Nephron progenitor cell (in vitro differentiated cells): Measurements from ENCODE around the gene NAALADL1.

Source experiments
- DNase-seq: peaks from one replicate; pipeline ENCODE4 v3.0.0; 2021
- H3K27ac Mint-ChIP-seq: 2 replicates; pipeline ENCODE4 v1.8.0; 2021; ENCODE audit warnings: mild to moderate bottlenecking, moderate library complexity, mixed read lengths
- H3K27me3 Mint-ChIP-seq: 2 replicates; pipeline ENCODE4 v1.8.0; 2021; ENCODE audit warnings: mild to moderate bottlenecking, low read depth, mixed read lengths; ENCODE audit not compliant: poor library complexity
- H3K36me3 Mint-ChIP-seq: 2 replicates; pipeline ENCODE4 v1.8.0; 2021; ENCODE audit warnings: low read depth, mixed read lengths
- H3K4me1 Mint-ChIP-seq: 2 replicates; pipeline ENCODE4 v1.8.0; 2021; ENCODE audit warnings: mixed read lengths
- H3K4me3 Mint-ChIP-seq: 2 replicates; pipeline ENCODE4 v1.8.0; 2021; ENCODE audit warnings: mild to moderate bottlenecking, moderate library complexity, mixed read lengths
- H3K9me3 Mint-ChIP-seq: 2 replicates; pipeline ENCODE4 v1.8.0; 2021; ENCODE audit warnings: mild to moderate bottlenecking, moderate library complexity, mixed read lengths
- CTCF ChIP-seq: fragments of 200-600 bp; sonication (generic); IDR thresholded peaks from 2 replicates; pipeline ENCODE4 v1.5.0; 2021; ENCODE audit warnings: antibody characterized with exemption

The NAALADL1 gene

GRCh38 chr11:65084598-65085375 lies 26.4 kb upstream of the NAALADL1 start:
- Mint-ChIP-seq H3K27me3 (no peaks in the 10 kb centered on the region), H3K27ac (peak overlapping the region; percentile 98), H3K4me3 (peak overlapping the region; percentile 99), H3K36me3 (peaks cover 27% of the 10 kb centered on the region), H3K9me3 (no peaks in the 10 kb centered on the region), H3K4me1 (peaks cover 41% of the 10 kb centered on the region)
- no peak for TF ChIP-seq CTCF
- DNase-seq, result no peak

- DNase-seq, result peak; percentile 97
- no peaks in the 10 kb centered on the region for H3K9me3 Mint-ChIP-seq
- H3K27me3 Mint-ChIP-seq, result no peaks in the 10 kb centered on the region
- peaks cover 26% of the 10 kb centered on the region for H3K36me3 Mint-ChIP-seq
- H3K27ac Mint-ChIP-seq, result peak within 1 kb of the TSS; percentile 98
- no peak for TF ChIP-seq CTCF
- peak within 1 kb of the TSS; percentile 99 for H3K4me3 Mint-ChIP-seq
- H3K4me1 Mint-ChIP-seq, result peaks cover 41% of the 10 kb centered on the region
These were observed 25.7 kb upstream of the NAALADL1 start, which contains the start of the genes CDCA5 and ZFPL1 for GRCh38 chr11:65083834-65084597. Gene CDCA5 (minus strand): TSS chr11:65084040. CDS start chr11:65083978, 62 bp downstream. Gene ZFPL1 (plus strand): TSS chr11:65084222. CDS start chr11:65084699, 477 bp downstream.

GRCh38 chr11:65083134-65083833 lies 24.9 kb upstream of the NAALADL1 start:
- Mint-ChIP-seq H3K9me3 (no peaks in the 10 kb centered on the region), H3K27ac (peak overlapping the region; percentile 98), H3K27me3 (no peaks in the 10 kb centered on the region), H3K4me1 (peaks cover 48% of the 10 kb centered on the region), H3K4me3 (peak overlapping the region; percentile 99), H3K36me3 (peaks cover 26% of the 10 kb centered on the region)
- no peak for DNase-seq
- TF ChIP-seq CTCF, result no peak

- H3K27ac Mint-ChIP-seq, result peak overlapping the region; percentile 45
- no peaks in the 10 kb centered on the region for H3K27me3 Mint-ChIP-seq
- TF ChIP-seq CTCF, result no peak
- no peak for DNase-seq
- no peaks in the 10 kb centered on the region for H3K9me3 Mint-ChIP-seq
- H3K4me3 Mint-ChIP-seq, result no peak overlapping the region
- peaks cover 47% of the 10 kb centered on the region for H3K36me3 Mint-ChIP-seq
- H3K4me1 Mint-ChIP-seq, result peaks cover 38% of the 10 kb centered on the region
These were observed 20.5 kb upstream of the NAALADL1 start for GRCh38 chr11:65078786-65079342.

GRCh38 chr11:65078151-65078550 lies 19.8 kb upstream of the NAALADL1 start:
- H3K4me1 Mint-ChIP-seq, result peaks cover 36% of the 10 kb centered on the region
- peak overlapping the region; percentile 5 for H3K27ac Mint-ChIP-seq
- DNase-seq, result peak; percentile 66
- peak; percentile 53 for TF ChIP-seq CTCF
- H3K27me3 Mint-ChIP-seq, result no peaks in the 10 kb centered on the region
- no peak overlapping the region for H3K4me3 Mint-ChIP-seq
- no peaks in the 10 kb centered on the region for H3K9me3 Mint-ChIP-seq
- peaks cover 47% of the 10 kb centered on the region for H3K36me3 Mint-ChIP-seq
